ENCODE data around the gene C1QTNF1. TPM values are rescaled to one million over a fixed set of nuclear protein-coding genes. Genes with fewer than 3 reads are reported as not detected.
"Not testable (repeated sequence)": the region's sequence is repeated elsewhere in the genome, so short reads cannot be mapped to it uniquely, and the experiment has no call there.

C1QTNF1 gene
- total RNA-seq, 1 donor, result 0.10 TPM

DNA sequence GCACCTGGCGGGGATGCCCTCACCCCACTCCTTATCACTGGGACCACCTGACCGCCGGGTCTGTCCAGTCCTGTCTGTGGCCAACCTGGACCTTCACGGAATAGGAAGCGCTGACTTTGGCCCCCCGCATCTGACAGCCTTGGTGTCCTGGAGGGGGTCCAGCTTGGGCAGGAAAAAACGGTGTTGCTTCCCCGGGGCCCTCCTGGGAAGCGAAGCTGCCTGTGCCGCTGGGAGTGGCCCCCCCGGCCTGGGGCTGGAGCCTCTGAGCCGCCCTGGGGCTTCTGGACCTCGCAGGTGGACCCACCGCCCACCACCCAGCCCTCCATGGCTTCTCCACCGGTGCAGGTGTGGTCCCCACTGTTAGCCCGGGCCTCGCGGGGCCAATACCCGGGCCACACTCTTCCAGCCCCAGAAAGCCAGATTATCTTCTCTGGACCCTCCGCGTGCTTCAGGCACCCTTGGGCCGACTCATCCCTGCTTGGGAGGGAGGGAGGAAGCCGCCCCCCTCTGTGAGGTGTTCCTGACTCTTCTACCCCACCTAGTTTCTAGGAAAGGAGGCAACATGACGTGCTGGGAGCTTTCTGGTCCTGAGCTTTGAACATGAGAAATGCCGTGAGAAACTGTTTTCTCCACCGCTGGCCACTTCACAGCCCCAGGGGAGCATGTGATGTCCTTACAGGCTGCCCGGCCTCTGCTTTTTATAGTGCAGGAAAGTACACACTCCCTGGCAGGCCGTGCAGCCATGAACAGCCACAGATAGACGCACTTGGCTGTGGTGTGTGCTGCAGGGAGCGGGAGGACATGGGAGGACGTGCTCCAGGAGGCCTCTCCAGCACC is 1.1 kb downstream of the C1QTNF1 start:
- no peaks in the 10 kb centered on the region for H3K9me3 ChIP-seq (ENCODE audit: low read depth, low read length)
- peaks cover 14% of the 10 kb centered on the region for H3K4me1 ChIP-seq (ENCODE audit: insufficient read depth, low read length)
- no peak overlapping the region for H3K4me3 ChIP-seq (ENCODE audit: low read length)
- H3K27me3 ChIP-seq (ENCODE audit: insufficient read depth, low read length), result peaks cover 49% of the 10 kb centered on the region

DNA sequence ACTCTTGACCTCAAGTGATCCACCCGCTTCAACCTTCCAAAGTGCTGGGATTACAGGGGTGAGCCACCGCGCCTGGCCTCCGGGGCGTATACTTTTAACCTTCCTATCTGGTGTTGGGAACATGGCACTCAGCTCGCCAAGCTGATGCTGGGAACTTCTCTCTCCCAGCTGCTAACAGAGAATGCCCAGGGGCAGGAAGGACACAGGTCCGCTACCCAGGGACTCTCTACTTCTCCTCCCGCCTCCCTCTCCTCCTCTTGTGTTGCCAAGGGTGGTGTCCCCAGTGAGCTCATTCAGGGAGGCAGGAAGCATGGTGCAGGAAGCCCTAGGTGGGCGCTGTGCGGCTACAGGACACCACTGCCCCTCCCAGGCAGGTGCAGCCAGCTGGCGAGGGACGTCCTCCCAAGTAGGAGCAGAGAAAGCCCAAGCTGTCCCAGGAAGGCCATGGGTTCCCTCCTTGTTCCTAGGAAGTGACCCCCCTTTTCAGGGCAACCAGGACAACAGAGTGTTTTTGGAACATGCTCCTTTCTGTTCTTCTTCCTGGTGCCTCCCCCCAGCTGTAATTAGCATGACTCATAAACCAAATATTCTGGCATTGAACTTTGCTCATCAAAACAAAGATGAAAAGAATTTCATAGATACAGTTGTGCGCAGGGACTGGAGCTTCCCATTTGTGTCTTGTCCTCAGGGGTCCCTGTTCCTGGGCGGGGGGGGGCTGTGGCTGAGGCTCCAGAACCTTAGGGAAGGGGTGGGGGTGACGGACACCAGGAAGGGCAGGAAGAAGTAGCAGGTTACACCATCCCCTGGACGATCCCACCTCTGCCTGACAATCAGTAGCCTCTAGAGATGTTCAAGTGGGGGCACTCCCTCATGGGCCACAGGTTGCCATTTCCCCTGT is 2.7 kb downstream of the C1QTNF1 start:
- H3K27me3 ChIP-seq (ENCODE audit: insufficient read depth, low read length), result peaks cover 45% of the 10 kb centered on the region
- H3K4me3 ChIP-seq (ENCODE audit: low read length), result no peak overlapping the region
- H3K4me1 ChIP-seq (ENCODE audit: insufficient read depth, low read length), result peaks cover 14% of the 10 kb centered on the region
- no peaks in the 10 kb centered on the region for H3K9me3 ChIP-seq (ENCODE audit: low read depth, low read length)

DNA sequence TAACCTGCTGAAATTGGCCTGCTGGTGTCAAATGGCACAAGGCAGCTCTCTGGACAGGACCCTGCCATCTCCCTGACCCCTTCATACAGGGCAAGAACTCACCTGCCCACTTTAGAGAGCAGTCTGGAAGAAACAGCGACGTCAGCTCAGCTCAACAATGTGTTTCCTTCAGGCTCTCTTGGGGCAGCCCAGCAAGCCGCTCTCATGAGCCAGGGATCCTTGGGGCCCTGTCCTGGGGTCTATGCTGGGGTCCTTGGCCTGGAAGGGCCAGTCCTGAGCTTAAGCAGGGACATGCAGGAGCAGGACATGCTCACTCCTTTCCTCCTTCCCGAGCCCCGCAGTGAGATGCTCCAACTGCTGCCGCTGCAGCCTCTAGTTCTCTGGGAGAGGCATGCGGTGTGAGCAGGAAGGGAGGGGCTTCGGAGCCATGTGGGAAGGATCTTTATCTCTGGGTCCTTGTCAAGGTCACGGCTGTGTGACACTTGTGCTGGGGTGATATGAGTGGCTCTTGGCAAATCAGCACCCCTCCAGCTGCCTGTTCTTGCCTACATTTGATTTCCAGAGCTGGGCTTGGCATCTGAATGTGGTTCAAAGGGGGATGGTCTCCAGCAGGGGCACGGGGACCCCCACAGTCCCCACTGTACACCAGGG is 3.4 kb downstream of the C1QTNF1 start:
- H3K9me3 ChIP-seq (ENCODE audit: low read depth, low read length), result no peaks in the 10 kb centered on the region
- H3K4me3 ChIP-seq (ENCODE audit: low read length), result no peak overlapping the region
- H3K27me3 ChIP-seq (ENCODE audit: insufficient read depth, low read length), result peaks cover 40% of the 10 kb centered on the region
- H3K4me1 ChIP-seq (ENCODE audit: insufficient read depth, low read length), result peaks cover 14% of the 10 kb centered on the region

DNA sequence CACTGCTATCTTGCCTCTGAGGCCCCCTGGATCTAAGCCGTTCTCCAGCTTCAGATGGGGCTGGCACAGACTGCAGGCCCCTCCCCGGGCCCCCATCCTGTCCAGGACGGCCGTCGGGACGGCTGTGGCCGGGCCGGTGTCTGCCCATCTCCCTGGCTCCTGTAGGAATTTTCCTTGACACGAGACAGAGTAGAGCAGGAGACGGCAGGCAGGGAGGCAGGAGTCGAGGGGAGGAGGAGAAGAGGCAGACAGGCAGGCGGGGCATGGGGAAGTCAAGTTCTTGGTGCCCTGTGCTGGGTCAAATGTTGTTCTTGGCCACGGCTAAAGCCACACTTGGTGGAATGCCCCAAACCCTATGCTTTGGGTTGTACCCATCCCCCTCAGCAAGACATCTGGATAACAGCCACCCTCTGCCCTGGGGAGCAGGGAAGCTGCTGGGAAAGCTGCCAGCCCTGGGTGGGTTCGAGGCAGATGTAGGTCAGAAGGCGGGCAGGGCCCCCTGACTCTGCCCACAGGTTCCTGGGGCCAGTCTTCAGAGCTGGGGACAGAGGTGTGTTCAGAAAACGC is 4.0 kb downstream of the C1QTNF1 start:
- peaks cover 34% of the 10 kb centered on the region for H3K27me3 ChIP-seq (ENCODE audit: insufficient read depth, low read length)
- H3K9me3 ChIP-seq (ENCODE audit: low read depth, low read length), result no peaks in the 10 kb centered on the region
- H3K4me3 ChIP-seq (ENCODE audit: low read length), result no peak overlapping the region
- H3K4me1 ChIP-seq (ENCODE audit: insufficient read depth, low read length), result peaks cover 14% of the 10 kb centered on the region

DNA sequence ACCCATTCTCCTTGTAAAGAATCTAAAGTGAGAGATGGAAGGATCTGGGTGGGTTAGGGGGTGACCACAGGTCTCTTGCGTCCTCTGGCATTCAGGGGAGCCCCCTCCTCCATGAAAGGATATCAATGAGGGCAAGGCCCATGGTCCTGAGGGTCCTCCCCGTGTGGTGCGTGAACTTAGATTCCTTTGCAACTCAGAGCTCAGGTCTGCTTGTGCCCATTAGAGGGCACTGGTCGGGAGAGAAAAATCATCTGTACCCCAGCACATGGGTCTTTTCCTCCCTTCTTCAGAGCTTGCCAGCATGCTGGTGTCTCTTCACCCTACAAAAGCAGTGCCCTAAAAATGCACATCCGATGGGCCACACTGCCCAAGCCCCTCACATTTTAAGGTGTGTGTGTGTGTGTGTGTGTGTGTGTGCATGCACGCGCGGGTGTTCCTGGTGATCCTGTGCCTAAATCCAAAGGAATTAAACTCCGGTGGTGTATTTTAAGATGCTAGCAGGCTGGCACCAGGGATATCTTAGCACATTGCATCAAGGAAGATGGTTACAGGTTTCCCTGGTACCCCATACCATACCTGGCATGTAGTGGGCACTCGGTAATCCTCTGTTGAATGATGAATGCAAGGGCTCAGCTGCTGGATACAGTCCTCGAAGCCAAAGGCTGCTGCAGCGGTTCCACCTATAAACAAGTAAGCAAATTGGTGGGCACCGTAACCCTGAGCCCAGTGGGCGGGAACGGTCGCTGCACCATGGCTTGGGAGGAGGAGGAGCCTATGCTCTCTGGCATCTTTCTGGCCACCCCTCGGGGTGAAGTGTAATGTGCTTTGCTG is 4.7 kb downstream of the C1QTNF1 start:
- peaks cover 27% of the 10 kb centered on the region for H3K27me3 ChIP-seq (ENCODE audit: insufficient read depth, low read length)
- no peak overlapping the region for H3K4me3 ChIP-seq (ENCODE audit: low read length)
- H3K4me1 ChIP-seq (ENCODE audit: insufficient read depth, low read length), result peaks cover 13% of the 10 kb centered on the region
- no peaks in the 10 kb centered on the region for H3K9me3 ChIP-seq (ENCODE audit: low read depth, low read length)

DNA sequence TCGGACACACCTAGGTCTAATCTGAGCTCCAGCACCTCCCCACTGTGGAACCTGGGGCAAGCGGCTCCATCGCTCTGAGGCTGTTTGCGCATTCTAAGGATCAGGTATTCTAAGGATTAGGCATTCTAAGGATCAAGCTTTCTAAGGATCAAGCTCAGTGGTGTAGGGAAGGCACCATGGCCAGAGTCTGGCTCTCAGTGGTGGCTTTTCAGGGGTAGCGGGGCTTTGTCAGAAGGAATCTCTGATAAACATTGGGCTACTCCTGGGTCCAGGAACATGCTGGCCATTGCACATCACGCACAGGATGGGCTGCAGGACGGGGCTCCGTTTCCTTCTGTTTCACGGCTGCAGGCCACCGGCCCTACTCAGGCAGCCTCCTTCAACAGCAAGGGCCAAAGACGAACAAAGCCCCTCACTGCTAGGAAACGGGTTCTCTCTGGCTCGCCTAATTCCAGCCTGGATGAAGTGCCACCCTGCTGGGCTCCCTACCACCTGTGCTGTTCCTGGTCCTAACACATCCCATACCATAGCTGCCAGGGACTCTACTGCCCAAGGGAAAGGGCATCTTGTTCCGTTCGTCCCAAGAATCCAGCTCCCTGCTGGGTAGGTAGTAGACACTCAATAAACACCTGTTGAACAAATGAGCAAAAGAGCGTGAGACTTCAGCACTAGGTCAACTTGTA is 5.5 kb downstream of the C1QTNF1 start:
- H3K4me3 ChIP-seq (ENCODE audit: low read length), result no peak overlapping the region
- H3K27me3 ChIP-seq (ENCODE audit: insufficient read depth, low read length), result peaks cover 20% of the 10 kb centered on the region
- no peaks in the 10 kb centered on the region for H3K9me3 ChIP-seq (ENCODE audit: low read depth, low read length)

DNA sequence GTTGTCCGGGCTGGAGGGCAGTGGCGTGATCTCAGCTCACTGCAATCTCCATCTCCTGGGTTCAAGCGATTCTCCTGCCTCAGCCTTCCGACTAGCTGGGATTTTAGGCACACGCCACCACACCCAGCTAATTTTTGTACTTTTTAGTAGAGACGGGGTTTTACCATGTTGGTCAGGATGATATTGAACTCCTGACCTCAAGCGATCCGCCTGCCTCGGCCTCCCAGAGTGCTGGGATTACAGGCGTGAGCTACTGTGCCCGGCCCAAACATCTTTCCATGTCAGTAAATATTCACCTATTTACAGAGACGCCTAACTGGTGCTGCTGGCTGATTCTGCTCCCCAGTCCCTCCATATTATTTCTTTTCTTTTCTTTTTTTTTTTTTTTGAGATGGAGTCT is 6.7 kb downstream of the C1QTNF1 start:
- H3K4me1 ChIP-seq (ENCODE audit: insufficient read depth, low read length); H3K9me3 ChIP-seq (ENCODE audit: low read depth, low read length); H3K27me3 ChIP-seq (ENCODE audit: insufficient read depth, low read length); H3K4me3 ChIP-seq (ENCODE audit: low read length): not testable (repeated sequence)

More for the DNA sequence above, 5.5 kb downstream of the C1QTNF1 start:
- peaks cover 5% of the 10 kb centered on the region for H3K4me1 ChIP-seq (ENCODE audit: insufficient read depth, low read length)

DNA sequence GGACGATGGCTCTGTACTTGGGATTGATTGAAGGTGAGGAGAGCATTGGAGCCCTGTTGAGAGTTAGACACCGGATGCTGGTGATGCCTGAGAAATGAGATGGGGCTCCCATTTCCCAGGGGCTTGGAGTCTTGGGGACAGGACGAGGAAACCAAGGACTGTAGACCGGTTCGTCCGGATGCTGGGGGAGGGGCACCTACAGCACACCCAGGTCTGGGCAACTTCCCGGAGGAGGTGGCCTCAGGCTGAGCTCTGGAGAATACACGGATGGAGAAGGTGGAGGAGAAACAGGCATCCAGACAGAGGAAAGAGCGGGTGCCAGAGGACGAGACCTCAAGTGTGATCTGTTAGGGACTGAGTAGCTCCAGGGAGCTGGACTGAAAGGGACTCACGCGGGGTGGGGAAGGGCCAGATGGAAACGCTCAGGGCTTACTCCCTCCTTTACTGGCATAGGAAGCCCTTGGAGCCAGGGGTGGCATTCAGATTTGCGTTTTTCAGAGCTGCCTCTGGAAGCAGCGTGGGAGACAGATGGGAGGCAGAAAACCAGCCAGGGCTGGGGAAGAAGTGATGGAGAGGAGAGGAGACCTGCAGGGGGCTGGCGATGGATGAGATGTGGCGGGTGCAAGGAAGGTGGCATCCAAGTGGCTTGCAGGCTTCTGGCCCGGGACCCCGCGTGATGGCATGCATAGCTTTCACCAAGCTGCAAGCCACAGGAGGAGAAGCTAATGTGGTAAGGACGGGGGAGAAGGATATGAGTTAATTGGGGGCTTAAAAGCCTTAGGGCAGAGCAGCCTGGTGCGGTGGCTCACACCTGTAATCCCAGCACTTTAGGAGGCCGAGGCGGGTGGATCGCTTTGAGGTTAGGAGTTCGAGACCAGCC is 8.3 kb downstream of the C1QTNF1 start:
- peaks cover 11% of the 10 kb centered on the region for H3K4me1 ChIP-seq (ENCODE audit: insufficient read depth, low read length)
- H3K4me3 ChIP-seq (ENCODE audit: low read length), result no peak overlapping the region
- no peaks in the 10 kb centered on the region for H3K9me3 ChIP-seq (ENCODE audit: low read depth, low read length)
- H3K27me3 ChIP-seq (ENCODE audit: insufficient read depth, low read length), result peaks cover 4% of the 10 kb centered on the region

DNA sequence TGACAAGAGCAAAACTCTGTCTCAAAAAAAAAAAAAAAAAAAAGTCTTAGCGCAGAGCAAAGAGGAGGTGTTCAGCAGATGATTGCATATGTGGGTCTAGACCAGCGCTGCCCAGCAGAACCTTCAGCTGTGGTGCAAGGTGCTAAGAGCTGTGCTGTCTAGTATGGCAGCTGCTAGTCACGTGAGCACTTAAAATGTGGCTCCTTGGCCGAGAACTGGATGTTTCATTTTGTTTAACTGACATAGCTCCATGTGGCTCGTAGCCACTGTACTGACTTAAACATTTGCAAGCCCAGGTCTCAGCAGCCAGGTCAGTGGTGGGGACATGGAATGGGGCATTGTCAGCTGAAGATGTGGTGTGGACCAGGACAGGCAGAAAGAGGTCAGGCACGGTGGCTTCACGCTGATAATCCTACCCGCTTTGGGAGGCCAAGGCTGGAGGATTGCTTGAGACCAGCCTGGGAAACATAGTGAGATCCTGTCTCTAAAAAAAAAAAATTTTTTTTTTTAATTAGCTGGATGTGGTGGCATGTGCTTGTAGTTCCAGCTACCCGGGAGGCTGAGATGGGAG is 9.2 kb downstream of the C1QTNF1 start:
- no peaks in the 10 kb centered on the region for H3K9me3 ChIP-seq (ENCODE audit: low read depth, low read length)
- peaks cover 11% of the 10 kb centered on the region for H3K4me1 ChIP-seq (ENCODE audit: insufficient read depth, low read length)
- H3K4me3 ChIP-seq (ENCODE audit: low read length), result no peak overlapping the region
- H3K27me3 ChIP-seq (ENCODE audit: insufficient read depth, low read length), result no peaks in the 10 kb centered on the region

DNA sequence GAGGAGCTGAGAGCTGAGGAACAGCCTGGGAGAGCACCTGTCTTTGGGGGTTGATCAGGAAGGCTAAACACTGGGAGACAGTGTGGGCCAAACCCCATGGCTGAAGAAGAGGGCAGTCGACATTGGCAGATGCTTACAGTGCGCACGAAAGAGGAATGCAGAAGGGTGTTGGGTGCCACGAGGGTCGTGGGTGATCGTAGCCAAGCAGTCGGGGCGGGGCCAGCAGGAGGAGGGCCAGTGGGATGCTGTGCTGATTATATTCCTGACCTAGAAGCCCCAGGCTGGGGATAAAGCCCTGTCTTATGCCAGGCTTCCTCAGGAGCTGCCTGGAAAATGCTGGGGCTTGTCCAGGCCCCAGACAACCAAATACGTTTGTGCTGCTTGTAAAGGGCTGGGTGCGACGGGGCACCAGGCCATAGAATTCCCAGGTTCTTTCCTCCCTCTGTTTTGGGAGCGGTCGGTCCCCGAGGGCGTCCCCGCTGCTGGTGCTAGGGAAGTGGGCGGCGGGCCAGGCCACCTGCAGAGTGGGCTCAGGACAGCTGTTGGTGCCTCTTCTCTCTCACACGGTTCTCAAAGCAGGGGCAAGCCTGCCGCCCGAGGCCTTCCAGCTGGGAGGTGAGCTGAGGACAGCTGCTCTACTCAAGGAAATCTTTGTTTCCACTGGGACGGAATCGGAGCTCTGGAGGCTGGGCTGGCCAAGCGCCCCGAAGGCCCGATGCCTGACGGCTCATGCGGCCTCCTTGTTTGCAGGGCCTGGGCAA is 10.0 kb downstream of the C1QTNF1 start:
- H3K4me3 ChIP-seq (ENCODE audit: low read length), result no peak overlapping the region
- no peaks in the 10 kb centered on the region for H3K9me3 ChIP-seq (ENCODE audit: low read depth, low read length)
- peaks cover 11% of the 10 kb centered on the region for H3K4me1 ChIP-seq (ENCODE audit: insufficient read depth, low read length)

DNA sequence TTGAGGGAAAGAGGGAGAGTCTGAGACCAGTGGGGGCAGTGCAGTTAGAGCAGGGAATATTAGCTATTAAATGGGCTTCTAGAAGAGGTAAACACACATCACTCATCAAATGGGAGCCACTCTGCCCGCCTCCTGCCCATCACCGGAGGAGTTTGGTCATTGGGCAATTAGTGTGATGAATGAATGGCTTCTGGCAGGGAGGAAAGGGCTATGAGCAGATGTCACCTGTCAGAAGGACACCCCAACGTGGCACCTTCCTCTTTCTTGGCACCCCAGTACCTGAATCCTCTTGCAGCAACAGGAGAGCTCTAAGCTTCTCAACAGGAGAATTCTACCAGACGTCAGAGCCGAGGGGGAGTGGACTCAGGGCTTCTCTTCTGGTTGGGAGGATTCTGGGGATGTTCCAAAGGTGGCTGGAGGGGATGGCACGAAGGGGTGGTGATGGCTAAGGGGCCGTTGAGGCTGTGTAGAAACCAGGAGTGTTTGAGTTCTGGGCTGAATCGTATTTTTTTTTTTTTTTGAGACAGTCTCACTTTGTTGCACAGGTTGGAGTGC is 11.0 kb downstream of the C1QTNF1 start:
- Histone ChIP-seq H3K4me3 (ENCODE audit: low read length) (no peak overlapping the region), H3K4me1 (ENCODE audit: insufficient read depth, low read length) (peaks cover 11% of the 10 kb centered on the region), H3K27me3 (ENCODE audit: insufficient read depth, low read length) (no peaks in the 10 kb centered on the region), H3K9me3 (ENCODE audit: low read depth, low read length) (no peaks in the 10 kb centered on the region)

More for the DNA sequence above, 10.0 kb downstream of the C1QTNF1 start:
- H3K27me3 ChIP-seq (ENCODE audit: insufficient read depth, low read length), result no peaks in the 10 kb centered on the region

DNA sequence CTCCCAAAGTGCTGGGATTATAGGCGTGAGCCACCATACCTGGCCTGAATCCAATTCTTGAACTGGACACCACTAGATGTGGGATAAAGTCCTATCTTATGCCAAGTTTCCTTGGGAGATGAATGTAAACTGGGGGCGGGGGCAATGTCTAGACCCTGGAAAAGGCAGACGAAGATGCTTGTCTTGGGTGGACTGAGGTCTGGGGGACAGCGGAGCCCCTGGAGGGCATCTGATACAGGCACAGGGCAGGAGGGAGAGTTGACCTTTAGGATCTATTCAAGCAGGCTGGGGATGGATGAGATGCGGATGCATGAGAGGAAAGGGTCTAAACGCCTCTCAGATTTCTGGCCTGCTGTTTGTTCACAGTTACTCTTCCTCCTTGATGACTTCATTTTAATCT is 11.7 kb downstream of the C1QTNF1 start:
- Histone ChIP-seq H3K27me3 (ENCODE audit: insufficient read depth, low read length) (no peaks in the 10 kb centered on the region), H3K4me3 (ENCODE audit: low read length) (no peak overlapping the region), H3K9me3 (ENCODE audit: low read depth, low read length) (no peaks in the 10 kb centered on the region), H3K4me1 (ENCODE audit: insufficient read depth, low read length) (peaks cover 11% of the 10 kb centered on the region)

Data from mononuclear cell (primary cell).